HT1080 (cell line): ENCODE results near the gene PIEZO1. TPM values are rescaled to one million over a fixed set of nuclear protein-coding genes. Genes with fewer than 3 reads are reported as not detected.

ENCODE experiments used
- DNase-seq: peaks from one replicate; pipeline ENCODE4 v3.0.0-alpha.2; 2015; ENCODE audit warnings: low read depth
- total RNA-seq: library from RNA; depleted of rRNA; stranded (reverse); fragments of >200 nt; shearing (Covaris generic); gene quantifications from 2 replicates; pipeline ENCODE4 v1.2.3, GENCODE V29; 2014

PIEZO1 gene
- total RNA-seq, 1 experiment from 2014 or later: 159 TPM

DNA sequence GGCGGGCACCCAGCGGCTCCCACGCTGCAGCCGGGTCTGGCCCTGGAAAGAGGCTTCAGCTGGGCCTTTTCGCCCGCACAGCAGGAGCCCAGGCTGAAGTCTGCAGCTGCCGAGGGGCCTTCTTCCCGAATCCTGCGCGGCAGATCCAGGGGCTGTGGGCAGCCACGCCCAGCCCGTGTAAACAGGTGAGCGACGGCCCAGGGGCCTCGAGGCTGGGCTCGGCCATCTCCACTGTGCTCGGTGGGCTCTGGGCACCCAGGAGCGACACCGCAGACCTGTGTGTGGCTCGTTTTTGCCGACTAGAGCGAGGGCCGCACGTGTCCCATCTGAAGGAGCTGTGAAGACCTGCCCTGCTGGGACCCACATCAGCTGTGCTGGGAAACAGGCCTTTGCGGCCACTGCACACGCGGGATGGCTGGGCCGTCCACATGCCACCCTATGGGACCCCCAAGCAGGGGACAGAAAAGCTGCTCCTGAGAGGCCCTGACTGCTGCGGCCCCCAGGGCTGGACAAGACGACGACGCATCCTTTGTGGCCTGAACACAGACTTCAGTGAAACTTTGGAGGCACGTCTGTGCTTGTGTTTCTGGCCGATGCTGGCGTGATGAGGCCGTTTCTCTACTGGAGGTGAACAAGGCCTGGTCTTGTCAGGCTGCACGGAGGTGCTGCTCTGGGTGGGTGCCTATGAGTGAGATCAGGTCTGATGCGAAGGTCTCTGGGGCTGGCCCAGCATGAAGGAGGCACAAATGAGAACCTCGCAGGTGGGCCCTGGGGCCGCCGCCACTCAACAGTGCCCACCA is 31.9 kb upstream of the PIEZO1 start:
- DNase-seq: no peak

GRCh38 chr16:88815901-88816589 is 31.0 kb upstream of the PIEZO1 start:
- DNase-seq: peak; percentile 46

GRCh38 chr16:88815227-88815626 is 30.2 kb upstream of the PIEZO1 start:
- DNase-seq: no peak

DNA sequence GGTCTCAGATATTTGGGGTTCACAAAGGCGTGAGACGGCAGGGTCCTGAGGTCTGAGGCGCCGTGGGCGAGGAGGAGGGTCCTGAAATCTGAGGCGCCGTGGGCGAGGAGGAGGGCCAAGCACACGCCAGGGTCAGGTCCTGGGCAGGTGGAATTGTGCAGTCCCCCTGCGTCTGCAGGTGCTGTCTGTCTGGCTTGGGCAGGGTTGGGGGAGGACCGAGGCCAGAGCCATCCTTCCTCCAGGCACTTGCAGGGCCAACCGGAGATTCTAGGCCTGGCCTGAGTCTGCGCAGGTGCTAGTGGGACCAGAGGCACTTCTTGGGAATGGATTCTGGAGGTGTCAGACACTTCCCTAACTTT is 29.1 kb upstream of the PIEZO1 start:
- DNase-seq: no peak

DNA sequence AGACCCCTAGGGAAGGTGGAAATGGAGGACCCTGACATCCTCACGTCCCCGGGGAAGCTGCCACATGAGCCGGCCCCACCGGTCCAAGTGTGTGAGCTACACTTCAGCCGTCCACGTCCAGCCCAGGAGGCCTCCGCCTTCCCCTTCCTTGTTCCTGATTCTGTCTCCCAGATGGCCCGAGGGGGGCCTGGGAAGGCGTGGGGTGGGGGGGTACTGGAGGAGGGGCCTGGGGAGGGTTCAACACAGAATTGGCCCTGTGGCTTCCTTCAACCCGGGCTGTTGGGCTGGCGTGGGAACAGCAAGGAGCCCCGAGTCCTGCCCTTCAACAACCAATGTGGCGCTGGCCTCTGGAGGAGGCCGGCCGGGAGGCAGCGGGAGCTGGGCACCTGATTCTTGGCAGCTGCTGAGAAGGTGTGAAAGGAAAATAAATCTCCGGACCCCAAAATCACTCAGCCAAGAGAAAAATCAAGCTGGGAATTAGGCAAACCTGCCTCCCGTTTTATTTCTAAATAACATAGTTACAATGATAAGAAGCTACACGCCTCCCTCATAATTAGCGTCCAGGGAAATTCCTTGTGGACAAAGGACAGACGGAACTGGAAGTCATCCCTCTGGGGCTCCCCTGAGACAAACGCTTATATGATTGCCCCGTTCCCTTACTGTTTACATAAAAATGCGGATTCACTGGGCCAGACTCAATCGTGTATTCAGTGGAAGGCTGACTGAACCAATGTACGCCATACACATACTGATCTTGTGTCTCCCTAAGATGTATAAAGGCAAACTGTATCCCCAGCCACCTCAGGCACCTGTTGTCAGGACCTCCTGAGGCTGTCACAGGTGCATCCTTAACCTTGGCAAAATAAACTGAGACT is 28.5 kb upstream of the PIEZO1 start:
- no peak for DNase-seq

GRCh38 chr16:88812513-88813268 is 27.7 kb upstream of the PIEZO1 start:
- DNase-seq: no peak

DNA sequence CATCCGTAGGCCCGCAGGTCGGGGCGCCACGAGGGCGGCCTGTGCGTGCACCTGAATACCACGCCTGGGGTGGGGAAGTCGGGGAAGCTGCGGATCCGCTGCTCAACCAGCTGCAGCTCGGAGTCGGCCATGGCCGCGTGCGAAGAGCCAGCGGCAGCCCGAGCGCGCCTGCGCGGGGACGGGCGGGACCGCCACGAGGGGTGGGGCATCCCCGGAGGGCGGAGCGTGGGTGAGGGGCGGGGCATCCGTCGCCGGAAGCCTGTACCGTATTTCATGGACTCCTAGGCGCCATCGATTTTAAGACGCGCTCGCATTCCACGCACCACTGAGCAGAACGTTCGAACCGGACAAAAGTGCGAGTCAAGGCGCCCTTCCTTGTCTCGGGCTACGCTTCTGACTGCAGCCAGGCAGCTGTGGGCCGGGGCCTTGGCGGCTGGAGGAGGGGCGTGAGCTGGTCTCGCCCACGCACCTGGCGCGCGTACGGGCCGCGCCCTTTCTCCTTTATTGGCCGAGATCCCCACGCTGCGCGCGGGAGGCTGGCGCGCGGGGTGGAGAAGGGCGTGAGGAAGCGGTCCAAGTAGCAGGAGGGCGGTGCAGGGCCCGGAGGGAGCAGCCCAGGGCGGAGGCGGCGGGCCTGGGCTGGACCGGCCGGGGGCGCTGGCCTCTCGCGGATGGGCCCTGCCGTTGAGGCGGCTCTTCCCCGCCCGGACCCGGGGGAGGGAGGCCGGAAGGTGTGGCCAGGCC is 26.9 kb upstream of the PIEZO1 start, which contains the start of gene APRT:
APRT (minus strand) TSS at position 160 of the 744 bp plus-strand sequence; CDS start at position 131, 29 bp downstream.
- peak; percentile 84 for DNase-seq

DNA sequence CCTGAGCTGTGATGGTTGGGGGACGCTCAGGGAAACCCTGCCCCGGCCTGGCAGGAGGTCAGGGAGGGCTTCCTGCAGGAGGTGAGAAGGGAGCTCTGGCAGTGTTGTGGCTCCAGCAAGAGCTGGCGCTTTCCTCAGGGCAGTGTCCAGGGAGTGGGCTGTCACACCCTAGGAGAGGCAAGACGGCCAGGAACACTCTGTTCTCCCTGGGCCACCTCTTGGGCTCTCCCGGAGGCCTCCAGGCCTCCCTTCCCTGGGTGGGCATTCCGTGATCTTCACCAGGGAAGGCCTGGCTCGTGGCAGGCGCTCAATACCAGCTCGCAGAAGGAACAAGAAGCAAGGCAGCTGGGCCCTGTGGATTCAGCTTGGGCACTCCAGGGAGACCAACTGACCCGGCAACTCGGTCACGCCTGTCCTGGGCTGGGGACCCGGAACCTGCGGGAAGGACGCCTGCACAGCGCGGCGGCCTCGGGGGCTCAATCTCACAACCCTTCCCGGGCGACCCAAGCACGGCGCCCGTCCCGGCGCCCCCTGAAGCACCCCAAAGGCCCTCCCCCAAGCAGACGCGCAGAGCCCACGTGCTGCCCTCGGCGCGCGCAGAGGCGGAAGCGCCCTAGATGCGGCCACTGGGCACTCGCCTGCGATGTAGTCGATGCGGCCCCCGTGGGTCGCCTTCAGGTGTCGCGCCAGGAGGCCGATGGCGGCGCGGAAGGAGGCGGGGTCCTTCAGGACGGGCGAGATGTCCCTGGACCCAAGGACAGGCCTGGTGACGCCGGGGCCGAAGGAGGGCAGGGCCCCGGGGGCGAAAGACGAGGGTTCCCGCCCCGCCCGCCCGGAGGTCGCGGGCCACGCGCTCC is 26.1 kb upstream of the PIEZO1 start:
- peak; percentile 71 for DNase-seq

DNA sequence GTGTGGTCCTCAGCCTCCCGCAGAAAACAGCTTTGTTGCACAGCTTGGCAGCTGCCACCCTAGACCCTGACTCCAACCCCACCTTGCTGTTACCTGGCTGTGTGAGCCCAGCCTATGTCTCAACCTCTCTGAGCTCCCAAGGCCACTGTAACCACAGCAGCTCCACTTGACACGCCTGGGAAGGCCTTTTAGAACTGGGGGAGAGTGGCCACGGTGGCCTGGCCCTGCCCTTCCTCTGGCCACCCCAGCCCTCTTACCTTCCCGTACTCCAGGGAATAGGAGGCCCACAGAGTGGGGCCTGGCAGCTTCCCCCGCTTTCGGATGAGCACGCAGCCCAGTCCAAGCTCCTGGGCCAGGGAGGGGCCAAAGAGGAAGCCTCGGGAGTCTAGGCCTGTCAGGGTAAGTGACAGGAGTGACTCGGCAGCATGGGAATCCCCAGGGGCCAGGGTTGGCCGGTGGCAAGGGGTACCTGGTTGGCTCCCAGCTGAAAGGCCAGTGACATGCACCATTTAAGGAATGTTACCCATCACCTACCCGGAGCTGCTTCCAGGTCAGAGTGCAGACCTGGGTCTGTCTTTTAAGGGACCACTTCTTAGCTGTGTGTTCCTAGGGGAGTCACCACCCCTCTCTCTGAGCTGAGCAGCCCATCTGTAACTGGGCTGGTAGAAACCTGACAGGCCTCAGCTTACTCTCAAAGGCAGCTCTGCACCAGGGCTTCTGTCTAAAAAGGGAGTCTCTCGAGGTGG is 25.3 kb upstream of the PIEZO1 start:
- DNase-seq: no peak

GRCh38 chr16:88809676-88810165 is 24.7 kb upstream of the PIEZO1 start:
- DNase-seq: no peak

- no peak for DNase-seq
These were observed 24.2 kb upstream of the PIEZO1 start for GRCh38 chr16:88809068-88809675.

DNA sequence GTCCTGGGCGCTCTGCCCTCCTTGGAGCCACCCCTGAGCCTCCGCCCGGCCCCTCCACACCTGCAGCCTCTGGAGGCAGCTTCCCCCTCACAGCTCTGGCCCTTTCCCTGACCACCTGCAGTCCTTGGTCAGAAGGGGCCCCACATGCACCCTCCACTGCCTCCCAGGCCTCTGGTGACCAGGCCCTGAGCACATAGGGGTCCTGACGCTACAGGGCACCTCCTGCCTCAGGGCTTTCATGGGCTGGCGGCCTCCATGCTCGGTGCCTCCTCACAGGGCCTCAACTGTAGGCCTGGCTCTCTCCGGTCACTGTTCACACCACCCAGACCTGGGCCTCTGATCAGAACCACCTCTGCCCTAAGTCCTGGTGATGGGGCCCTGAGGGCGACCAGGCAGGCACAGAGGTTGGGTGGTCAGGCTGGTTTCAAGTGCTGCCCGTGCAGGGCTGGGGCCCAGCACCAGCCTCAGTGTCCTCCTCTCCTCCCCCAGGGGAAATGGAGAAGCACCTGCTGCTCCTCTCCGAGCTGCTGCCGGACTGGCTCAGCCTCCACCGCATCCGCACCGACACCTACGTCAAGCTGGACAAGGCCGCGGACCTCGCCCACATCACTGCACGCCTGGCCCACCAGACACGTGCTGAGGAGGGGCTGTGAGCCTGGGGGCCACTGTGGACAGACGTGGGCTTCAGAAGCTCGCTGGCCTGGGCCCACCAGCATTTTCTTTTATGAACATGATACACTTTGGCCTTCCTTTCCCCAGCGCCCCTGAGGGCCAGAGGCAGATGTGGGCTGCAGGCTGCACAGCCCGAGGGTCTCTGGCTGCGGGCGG is 22.8 kb upstream of the PIEZO1 start:
- no peak for DNase-seq

DNA sequence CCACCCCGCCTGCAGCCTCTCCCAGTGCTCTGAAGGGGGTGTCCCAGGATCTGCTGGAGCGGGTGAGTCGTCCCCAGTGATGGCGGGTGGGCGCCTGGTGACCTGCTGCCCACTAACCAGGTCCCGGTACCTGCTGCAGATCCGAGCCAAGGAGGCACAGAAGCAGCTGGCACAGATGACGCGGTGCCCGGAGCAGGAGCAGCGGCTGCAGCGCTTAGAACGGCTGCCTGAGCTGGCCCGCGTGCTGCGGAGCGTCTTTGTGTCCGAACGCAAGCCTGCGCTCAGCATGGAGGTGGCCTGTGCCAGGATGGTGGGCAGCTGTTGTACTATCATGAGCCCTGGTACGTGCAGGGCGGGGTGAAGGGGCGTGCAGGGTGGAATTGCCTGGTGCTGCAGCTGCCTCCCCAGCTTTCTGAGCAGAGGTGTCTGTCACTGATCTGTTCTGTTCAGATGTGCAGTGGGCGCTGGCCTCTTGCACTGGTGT is 22.2 kb upstream of the PIEZO1 start:
- no peak for DNase-seq

DNA sequence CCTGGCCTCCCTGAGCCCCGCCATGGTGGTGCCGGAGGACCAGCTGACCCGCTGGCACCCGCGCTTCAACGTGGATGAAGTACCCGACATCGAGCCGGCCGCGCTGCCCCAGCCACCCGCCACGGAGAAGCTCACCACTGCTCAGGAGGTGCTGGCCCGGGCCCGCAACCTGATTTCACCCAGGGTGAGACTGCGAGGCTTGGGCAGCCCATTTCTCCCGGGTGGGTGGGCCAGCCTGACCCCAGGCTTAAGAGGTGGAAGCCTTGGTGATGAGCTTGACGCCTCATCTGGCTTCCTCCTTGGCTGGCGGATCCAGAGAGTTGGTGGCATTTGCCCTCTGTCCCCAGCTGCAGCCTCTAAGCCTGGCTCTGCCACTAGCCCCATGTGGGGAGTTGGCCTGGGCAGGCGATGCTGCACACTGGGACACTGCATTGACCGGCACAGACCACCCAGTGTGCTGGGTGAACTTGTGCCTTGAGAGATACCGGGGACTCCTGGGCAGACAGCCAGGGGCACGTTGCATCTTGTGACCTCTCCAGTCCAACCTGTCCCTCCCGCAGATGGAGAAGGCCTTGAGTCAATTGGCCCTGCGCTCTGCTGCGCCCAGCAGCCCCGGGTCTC is 21.6 kb upstream of the PIEZO1 start:
- DNase-seq: no peak

DNA sequence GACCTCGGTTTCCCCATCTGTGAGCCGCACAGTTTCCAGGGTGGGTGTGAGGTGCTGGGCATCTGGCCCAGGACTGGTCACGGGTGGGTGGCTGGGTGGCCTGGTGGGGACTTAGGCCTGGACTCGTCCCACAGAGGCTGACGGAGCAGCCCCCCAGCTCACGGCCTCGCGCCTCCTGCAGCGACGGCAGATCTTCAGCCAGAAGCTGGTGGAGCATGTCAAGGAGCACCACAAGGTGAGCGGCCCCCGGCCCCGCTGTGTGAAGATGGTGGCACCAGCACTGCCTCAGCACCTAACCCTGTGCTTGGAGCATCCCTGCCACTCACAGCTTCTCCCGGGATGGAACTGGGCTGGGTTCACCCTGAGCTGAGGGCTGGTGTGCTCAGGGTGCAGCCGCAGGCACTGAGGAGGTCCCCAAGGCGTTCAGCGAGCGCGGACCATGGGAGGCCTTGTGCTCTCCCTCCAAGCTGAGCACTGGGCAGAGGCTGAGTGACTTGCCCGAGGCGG is 20.9 kb upstream of the PIEZO1 start:
- DNase-seq: no peak

GRCh38 chr16:88805340-88805715 is 20.3 kb upstream of the PIEZO1 start:
- DNase-seq: no peak
